DMS79 treated with DMSO at 0.1 percent for 48 hours (cell line): ENCODE results near the gene SAP30BP.
A peak's percentile ranks its signal among the peaks of the same experiment; 100 is the strongest.
"Not testable (repeated sequence)": the region's sequence is repeated elsewhere in the genome, so short reads cannot be mapped to it uniquely, and the experiment has no call there.

Experiments used
- DNase-seq: peaks from one replicate; lab custom pipeline; 2025; lab: John Stamatoyannopoulos, UW

Gene SAP30BP

DNA sequence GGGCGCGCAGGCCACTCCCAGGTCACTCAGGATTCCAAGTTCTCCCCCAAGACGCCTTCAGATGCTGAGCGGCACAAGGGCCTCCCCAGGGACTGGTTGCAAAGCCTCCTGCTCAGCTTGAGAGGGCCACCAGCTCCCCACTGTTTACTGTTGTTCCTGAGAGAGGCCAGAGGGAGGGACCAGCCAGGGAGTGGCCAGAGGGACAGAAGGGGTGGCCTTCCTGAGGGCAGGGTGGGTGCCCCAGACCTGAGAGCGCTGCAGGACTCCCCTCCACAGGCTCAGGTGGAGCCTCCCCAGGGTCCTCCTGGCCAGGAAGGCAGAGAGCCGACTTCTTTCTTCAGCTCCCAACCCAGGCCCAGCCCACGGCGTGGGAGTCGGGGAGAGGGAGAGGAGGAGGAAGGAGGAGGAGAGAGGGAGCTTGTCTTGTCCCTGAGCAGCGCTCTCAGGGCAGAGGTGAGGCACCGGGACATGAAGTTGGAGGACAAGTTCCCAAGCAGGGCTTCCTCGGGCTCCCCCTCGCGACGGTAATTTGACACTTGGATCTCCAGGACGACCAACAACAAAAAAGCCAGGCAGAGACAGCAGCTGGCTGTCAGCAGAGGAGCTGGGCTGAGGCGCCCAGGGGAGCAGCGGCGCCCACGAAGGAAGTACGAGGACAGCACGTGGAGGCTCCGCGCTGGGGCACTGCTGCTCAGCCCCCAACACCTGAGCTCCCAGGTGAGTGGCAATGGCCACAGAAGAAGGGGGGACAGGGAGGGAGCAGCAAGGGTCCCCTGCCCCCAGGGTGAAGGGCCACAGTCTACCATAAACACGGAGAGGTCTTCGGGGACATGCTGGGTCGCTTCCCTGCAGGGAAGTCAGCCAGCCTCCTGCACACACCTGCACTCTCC, 33.4 kb upstream of the SAP30BP start:
- peak; percentile 78 for DNase-seq

DNA sequence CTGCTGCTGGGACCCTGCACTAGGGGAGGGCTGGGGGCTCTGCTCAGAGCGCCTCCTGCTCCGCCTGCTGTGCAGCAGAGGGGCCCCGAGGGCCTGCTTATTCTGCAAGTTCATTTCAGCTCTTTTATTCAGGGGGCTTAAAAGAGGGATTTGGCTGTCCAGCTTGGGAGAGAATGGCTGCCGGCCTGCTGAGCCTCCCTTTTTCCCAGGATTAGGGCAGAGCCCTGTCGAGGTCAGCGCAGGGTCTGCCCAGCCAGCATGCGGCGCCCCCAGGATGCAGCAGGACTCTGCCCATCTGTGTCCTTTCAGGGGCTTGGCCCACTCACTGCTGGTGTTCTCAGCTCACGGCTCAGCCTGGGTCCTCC, 32.8 kb upstream of the SAP30BP start:
- no peak for DNase-seq

DNA sequence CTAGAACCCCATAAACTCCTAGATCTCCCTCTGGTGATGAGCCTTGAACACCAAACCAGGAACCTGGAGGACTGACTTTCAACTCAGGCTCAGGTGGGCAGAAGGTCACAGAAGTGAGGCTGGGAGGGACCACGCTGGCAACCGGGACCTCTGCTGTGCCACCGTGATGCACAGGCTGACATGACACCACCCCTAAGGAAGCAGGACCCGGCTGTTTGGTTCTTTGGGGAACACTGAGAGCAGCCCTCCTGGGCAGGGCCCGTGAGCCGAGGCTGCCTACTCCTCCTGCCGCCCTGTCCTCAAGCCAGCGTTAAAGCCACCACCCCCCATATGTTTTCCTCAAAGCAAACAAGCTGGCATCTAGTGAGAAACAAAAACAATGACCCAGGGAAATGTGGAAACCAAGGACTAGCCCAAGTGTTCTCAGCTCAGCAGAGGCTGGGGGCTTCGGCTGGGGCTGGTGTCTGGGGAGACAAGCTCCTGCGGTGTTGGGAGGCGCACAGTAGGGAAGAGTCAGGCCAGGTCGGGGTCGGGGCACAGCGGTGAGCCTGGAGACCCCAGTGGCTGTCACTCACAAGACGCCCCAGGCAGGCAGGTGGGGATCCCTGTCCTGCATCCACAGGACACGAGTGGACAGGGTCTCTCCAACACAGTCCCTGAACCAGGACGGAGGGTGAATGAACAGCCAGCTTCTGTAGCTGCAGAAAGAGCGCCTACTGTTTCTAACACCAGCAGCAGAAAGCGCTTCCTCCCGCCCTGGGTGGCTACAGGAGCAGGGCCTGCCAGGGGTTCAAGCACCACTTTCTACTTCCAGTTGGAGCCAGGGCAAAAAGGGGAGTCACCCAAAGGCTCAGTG, 32.2 kb upstream of the SAP30BP start:
- DNase-seq, result no peak

DNA sequence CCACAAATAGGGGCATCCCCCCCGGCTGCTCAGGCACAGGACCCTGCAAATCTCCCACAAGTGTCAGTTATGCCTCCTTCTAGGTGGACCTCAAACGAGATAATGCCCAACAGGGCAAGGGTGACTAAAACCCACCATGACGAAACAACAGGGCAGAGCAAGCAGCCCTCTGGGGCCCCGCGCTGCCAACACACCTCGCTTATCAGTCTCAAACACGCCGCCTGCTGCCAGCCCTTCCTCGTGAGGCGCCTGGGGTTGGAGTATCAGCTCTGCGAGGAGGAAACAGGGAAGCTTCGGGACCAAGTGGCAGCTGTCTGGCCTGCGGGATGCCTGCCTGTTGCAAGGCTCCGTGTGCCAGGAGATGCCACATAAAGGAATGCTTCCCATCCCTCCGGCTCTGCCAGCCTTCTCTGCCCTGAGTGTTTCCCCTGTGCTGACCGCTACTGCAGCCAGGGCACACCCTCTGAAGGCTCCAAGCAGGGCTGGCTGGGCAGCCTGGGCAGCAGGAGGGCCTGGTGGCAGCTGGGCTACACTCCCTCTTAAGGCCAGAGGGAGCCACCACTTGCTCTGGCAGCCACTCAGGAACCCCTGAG, 31.4 kb upstream of the SAP30BP start:
- DNase-seq, result no peak

DNA sequence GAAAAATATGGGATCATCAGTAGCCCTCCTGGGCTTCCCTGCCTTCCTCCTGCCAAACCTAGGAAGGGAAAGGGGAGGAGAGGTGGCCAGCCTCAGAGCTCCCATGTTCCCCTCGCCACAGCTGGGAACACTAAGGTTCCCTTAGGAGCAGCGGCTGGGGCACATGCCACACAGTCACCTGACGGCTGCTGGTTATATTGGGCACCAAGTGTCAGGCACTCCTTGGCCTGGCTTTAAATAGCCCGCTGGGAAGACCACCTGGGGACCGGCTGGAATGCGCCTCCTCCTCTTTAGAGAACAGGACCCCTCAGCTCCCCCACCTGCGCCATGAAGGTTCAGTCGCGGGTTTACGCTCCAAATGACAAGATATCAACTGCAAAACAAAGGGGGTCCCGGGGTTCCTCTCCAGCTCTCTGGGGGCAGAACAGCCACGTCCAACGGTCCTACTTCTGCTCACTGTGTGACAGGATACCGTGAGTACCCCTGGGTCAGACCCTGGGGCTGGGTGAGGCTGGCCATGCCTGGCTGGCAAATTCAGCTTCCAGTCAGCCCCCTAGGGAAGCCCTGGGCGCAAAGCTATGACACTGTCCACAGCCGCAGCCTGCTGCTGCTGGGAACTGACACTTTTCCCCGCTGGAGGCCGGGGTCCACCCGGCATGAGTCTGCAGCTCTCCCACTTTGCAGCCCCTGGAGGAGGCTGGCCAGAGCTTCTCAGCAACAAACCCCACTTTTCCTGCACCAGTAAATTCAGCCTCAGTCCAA, 30.6 kb upstream of the SAP30BP start:
- no peak for DNase-seq

DNA sequence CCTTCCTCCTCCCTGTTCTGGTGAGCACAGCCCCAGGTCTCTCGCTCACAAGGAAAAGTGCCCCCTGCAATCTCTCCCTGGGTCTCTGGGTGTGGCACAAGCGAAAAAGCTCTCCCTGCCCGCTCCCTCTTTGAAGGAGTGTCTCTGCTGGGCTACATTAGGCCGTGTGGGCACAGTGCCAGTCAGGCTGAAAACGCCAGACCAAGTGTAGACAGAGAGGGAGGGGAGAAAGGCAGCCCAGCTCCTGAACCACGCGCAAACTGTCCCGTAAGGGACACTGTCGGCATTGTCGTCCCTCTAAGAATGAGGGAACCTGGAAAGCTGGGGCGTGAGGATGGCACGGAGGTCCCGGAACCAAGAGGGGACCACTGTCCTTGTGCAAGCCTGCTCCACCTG, 30.0 kb upstream of the SAP30BP start:
- DNase-seq, result no peak

DNA sequence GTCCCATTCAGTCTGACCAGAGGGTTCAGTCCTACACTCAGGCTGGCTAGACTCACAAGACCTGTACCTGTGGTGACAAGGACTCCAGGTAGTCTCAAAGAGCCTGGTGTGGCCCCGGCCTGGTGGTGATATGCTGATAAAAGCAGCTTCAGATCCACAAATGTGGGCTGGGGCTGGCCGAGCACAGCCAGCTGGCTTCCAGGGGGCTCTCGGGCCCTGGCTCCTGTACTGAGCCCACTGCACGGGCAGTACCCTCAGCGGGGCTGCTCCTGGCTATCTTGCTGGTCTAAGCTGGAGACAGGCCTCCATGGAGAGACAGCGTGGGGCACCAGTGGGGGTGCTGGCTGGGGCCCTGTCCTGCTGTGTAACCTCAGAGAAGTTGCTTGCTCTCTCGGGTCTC, 29.6 kb upstream of the SAP30BP start:
- no peak for DNase-seq

DNA sequence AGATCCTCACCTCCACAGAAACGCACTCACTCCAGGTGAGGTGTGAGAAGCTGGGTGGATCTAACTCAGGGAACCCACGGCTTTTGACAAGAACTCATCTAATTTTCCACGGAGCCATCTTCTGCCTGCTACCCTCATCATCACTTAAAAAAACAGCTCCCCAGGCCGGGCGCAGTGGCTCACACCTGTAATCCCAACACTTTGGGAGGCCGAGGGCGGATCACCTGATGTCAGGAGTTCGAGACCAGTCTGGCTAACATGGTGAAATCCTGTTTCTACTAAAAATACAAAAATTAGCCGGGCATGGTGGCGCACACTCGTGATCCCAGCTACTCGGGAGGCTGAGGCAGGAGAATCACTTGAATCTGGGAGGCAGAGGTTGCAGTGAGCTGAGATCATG, 29.1 kb upstream of the SAP30BP start:
- DNase-seq, result not testable (repeated sequence)

DNA sequence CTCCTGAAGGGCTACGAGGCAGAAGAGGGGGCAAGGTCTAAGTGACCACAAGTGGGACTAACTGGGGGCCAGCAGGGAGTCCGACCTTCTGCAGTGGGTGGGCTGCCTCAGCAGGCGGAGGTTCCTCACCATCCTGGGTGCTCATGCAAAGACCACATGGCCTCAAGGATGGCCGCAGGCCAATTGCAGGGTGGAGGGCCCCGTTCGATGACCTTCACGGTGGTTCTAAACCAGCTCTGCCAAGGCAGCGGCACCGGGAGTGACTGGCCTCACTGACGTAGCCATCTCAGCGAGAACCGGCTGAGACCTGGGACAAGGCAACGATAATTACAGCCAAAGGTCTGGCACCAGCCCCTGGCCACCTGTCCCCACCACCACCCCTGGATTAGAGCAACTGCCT, 28.2 kb upstream of the SAP30BP start:
- DNase-seq, result no peak

DNA sequence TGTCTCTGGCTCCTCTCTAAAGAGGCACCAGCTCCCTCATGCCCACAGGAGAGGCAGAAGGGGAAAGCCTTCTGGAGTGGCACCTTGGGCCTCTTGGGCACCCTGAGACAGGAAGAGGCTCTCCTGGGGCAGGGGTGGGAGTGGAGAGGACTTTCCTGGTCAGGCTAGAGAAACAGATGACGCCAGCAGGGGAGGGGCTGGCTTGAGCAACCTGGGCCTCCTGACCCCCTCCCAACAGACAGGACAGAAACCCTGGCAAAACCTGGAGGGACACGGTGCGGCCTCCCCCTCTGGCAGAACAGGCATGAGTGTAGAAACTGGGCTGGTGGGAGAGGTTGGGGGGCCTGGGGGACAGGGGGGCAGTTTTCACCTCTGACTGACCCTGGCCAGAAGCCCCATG, 27.8 kb upstream of the SAP30BP start:
- no peak for DNase-seq

DNA sequence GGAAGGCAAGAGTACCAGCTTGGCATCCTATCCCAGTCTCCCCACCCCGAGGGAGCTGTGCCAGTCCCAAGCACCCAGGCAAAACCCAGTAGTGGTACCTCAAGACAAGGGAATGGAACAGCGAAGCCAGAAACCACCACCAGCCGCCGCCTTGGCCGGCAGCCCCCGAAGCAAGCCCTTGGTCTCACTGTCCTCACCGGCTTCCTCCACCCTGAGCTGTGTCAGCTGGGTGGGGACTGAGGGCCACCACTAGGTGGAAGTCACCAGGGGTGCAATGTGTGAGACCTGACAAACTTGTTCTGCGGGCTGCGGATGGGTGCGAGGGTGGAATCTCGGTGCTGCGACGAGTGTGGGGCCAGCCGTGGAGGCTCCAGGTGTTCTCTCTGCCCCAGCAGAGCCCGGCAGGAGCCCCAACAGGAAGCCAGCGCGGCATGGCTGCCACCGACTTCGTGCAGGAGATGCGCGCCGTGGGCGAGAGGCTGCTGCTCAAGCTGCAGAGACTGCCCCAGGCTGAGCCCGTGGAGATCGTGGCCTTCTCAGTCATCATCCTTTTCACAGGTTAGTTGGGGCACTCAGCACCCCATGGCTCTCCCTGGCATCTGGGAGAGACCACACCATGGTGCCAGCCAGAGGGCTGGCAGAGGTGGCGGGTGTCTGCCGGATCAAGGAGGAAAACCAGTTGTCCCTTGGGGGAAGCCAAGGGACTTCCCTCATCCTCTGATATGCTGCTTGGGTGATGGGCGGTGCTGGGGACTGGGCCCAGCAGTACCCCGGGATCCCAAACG, 27.2 kb upstream of the SAP30BP start:
- DNase-seq, result no peak

DNA sequence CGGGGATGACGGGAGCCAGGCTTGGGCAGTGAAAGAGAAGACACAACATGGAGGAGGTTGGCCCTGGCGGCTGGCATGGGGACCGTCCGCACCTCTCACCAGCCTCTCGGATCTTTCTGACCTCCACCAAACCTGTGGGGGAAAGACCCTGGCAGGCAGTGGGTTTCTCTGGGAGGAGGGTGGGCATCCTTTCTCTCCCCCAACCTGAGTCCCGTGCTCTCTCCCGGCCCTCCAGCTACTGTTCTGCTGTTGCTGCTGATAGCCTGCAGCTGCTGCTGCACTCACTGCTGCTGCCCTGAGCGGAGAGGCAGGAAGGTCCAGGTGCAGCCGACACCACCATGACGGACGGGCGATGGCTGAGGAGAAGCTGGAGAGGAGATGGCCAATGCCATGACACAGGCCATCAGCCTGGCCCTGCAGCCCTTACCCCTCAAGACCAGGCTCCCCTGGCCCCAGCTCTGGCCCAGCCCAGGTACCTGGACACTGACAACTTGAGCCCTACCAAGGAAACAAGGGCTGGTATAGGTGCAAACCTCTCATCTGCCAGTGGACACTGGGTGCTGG, 26.5 kb upstream of the SAP30BP start:
- DNase-seq, result no peak

DNA sequence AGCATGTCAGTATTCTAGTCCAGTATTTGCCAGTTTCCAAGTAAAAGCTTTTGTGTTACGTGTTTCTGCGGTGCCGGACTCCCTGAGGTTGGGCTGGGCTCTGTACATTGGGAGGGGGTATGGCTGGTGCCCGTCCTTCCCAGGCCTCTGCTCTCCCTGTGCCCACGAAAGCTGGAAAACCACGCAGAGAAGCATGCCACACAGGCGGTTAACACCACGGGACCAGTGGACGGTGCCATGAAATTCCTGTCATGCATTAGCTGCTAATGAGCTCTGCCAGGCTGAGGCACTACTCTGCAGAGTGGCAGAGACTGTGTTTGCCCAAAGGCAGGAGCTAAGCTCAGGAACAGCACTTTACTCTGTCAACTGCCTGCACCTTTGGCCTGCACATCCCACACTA, 25.8 kb upstream of the SAP30BP start:
- DNase-seq, result no peak

DNA sequence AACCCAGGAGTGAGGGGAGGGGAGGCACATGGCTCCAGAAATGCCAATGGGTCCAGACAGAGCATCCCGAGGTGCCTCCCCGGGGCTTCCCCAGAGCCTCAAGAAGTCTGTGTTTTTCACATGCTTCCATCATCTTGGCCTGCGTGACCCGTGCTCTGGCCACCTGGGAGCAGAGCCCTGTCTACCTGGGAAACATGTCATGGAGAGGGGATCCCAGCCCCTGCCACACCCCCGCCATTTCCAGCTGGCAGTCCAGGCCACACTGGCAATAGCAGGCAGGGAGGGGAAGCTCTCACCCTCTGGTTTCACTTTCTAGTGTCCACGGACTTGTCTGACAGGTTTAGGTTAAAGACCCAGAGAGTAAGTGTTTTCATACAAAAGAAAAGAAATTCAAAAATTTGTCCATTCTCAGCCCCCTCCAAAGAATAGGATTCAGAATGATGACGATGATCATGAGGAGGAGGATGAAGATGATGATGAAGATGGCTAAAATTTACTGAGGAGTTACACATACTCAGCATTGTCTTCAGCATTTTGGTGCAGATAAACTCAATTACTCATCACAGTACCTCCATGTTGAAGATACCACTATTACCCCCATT, 24.9 kb upstream of the SAP30BP start:
- DNase-seq, result no peak

DNA sequence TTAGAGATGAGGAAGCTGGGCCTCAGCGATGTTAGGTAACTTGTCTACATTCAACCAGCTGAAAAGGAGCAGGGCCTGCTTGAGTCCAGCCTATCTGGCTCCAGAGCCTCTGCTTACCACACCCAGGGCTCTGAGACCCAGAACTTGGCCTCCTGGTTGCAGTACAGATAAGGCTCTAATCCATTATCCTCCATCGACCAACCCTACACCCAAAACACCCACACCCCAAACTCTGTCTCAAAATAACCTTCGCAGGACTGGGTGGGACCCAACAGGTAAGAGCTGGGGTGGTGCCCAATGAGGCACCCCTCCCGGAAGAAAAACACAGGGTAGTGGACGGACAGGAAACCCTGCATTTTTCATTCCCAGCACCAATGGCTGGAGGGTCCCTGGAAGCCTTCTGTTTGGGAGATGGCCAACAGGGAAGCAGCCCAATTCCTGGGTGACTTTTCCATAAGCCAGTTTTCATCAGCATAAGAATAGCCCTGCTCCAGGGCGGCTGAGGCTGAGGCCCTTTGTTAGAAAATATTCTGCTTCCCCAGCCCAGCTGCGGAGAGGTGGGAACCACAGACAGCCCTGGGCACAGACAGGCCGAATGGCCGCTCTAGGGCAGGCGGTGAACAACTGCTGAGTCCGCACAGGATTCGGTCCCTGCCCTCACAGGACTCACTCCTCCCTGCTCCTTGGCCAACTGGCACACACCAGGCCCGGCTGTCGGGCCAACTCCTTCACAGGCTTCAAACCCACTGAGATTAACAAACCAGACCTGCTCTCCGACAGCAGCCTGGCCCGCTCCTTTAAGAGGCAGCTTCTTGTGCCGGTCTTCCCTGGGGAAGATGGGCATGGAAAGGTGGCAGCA, 24.1 kb upstream of the SAP30BP start:
- no peak for DNase-seq

DNA sequence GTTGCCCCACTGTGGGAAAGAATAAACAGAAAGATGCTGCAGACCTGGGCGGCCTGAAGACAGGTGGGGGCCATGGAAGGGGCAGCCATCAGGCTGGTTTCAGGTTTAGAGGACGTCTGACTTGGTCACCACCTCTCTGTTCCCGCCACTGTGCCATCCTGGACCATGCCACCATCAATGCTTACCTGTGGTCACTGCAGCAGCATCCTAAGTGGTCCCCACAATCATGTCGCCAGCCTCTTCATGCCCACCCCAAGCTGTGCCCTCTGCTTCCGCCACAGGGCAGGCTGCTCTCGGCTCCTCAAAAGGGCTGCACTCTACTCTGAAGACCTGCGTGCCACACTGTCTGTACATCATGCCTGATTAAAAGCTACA, 23.5 kb upstream of the SAP30BP start:
- DNase-seq, result no peak

DNA sequence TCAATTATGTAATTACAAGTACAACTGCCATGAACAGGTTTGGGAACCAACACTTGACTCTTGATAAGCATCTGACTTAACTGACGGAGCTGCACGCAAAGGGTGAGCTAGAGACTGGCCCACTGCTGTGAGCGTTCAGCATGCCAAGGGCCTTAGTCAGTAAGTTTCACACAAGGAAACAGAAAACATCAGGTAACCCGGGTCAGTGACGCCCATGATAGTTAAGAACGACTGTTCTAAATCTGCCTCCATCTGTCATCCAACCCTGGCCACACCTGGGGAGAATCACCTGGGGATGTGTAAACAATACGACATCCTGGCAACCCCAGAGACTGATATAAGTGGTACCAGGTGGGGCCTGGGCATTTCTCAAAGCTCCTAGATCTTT, 21.6 kb upstream of the SAP30BP start:
- DNase-seq, result peak; percentile 44

DNA sequence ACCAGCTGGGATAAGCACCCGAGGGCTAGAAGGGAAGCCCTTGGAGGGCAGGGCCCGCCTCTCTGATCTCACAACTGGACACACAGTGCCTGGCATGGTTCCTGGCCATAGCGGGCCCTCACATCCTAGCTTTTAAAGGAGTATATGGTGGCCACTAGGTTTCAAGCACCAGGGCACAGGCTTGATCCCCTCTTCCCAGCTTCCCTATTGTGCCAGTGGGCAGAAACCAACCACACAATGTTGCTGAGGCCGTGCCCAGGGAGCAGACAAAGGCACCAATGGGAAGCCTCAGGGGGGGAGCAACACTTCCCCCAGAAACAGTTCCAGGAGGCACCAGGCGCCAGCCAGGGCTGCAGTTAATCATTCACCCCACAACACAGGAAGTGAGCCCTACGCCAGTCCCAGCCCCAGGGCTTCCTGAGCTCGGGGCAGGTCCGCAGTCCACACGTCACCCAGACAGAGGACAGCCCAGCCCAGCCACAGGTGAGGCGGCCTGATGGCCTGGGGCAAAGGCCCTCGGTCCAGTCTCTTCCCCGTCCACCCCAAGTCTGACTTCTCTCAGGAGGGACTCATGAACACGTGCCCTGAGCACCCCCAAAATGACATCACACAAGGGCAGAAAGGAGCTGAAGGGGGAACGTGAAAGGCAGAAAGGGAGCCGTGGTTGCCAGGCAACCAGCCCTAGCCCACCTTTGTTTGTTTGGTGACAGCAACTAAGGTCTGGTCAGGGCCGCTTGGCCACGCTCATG, 21.1 kb upstream of the SAP30BP start:
- no peak for DNase-seq

DNA sequence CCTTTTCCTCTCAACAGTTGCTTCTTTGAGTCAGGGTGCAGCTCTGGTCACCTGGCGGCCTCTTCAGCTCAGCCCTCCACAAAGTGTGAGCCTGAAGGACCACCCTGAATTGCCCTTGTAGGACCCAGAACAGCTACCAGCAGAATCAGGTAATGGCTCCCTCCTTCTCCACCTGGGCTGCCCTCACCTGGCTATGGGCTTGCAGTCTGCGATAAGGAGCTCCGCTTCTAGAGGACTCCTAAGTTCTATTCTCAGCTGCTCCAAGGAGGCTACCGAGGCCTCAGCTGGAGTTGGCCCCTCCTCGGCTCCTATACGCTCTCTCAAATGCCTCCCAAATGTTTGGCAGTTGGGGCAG, 20.5 kb upstream of the SAP30BP start:
- no peak for DNase-seq
